HG02840 (cell line): ENCODE data around the gene KCNK10.

ENCODE experiments used
- ATAC-seq: cut with Tn5 transposase; IDR thresholded peaks from one replicate; pipeline ENCODE4 v1.9.1; 2021; ENCODE audit warnings: mild to moderate bottlenecking, moderate library complexity, moderate number of reproducible peaks; ENCODE audit not compliant: unreplicated experiment, low FRiP score

Gene KCNK10

GRCh38 chr14:88233915-88234314 is 89.2 kb downstream of the KCNK10 start:
- no peak for ATAC-seq

- ATAC-seq = no peak
These were observed 90.3 kb downstream of the KCNK10 start for GRCh38 chr14:88232771-88233170.

DNA sequence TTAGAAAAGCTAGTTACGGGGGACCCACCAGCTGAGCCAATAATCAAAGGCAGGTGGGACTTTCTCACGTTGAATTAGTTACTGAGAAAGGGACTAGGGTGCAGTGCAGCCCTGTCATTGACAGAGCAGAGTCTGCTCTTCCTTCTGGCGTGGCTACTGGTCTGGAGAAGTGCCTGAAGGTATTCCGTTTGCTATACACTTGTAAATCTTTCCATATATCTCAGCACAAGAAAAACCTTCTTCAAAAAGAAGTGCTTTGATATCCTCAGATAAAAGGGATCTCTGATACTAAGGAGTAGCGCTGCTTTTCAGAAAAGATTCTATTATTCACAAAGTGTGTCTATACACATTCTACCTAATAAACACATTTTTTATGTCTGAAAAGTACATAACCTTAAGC is 91.5 kb downstream of the KCNK10 start:
- ATAC-seq = no peak

GRCh38 chr14:88229428-88229827 is 93.6 kb downstream of the KCNK10 start:
- ATAC-seq = no peak

DNA sequence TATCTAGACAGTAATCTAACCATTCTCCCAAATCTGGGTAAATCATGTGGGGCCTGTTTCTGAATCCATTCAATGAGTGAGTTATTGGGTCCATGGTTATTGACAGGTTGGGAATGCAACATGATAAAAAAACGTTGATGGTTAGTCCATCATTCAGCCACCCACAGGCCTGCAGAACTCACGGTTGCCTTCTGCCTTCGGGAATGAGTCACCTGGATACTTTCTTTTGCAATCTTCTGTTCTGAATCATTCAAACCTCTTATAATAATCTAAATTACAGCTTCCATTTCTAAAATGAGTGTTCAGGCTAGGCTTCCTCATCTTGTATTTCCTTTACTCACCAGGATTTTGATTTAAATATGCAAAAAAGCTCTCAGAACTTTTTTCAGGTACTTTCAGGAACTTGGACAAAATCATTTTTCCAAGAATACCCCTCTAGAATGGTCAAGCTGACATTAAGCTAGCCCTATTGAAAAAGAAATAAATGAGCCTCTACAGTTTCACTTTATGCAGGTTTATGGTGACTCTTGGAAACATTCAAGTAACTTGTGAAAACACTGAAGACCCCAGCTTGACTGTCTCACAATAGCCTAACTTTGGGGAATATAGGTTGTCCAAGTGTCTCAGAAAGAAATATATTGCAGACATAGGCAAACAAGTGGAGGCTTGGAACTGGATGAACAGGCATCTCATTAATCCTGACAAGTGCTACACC is 94.4 kb downstream of the KCNK10 start:
- ATAC-seq = no peak

GRCh38 chr14:88227693-88228092 is 95.4 kb downstream of the KCNK10 start:
- ATAC-seq = no peak

DNA sequence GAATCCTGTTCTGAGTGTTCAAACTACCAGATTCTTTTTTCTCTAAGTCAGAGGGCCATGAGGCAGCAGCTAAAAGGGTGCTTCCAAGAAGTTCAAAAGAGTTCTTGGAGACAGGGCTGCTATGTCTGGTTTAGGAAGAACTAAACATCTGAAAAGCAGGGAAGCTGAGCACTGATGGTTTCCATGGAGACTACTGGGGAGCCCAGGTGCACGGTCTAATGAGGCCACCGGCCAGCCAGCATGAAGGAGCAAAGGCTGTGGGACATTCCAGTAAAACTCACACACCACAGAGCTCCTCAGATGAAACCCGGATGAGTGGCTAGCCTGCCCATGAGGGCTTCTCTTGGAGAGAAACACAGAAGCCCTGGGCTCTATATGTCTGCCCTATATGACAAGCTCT is 97.3 kb downstream of the KCNK10 start:
- ATAC-seq = no peak

- ATAC-seq = no peak
These were observed 104.8 kb downstream of the KCNK10 start for GRCh38 chr14:88218119-88218915.

GRCh38 chr14:88212691-88213090 is 110.4 kb downstream of the KCNK10 start:
- ATAC-seq = no peak

DNA sequence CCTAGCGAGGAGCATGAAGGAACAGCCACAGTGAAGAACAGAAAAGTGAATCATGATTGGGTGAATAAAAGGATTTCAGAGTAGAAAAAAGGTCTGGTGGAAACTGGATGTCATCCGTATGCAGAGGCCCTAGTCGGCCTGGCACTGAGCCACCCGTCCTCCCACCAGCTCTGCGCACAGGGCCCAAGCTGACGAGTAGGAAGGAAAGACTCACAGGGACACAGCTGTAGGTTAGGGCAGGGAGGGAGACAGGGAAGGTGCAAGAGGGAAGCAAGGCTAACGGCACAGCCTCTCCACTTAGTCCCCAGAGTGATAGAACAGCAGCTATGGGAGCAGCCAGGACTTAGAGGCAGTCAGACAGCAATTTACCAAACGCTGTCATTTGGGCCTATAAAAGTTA is 112.6 kb downstream of the KCNK10 start:
- no peak for ATAC-seq

DNA sequence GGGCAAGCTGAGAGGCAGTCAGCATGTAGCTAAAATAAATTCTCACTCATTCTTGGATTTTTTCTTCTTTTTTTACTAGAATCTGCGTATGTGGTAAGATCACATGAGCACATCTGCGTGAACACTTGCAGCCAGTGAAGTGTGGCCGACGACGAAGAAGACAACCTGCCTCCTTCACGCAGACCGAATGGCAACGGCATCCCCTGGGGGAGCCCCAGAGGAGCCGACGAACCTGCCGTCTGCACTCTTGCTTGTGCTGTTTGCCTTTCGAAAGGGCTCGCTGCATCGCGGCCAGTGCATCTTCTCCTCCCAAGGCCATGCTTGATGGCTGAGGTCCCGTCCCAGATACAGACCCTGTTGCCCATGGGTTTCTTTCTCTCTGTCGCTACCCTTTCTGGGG is 113.8 kb downstream of the KCNK10 start:
- ATAC-seq = no peak

DNA sequence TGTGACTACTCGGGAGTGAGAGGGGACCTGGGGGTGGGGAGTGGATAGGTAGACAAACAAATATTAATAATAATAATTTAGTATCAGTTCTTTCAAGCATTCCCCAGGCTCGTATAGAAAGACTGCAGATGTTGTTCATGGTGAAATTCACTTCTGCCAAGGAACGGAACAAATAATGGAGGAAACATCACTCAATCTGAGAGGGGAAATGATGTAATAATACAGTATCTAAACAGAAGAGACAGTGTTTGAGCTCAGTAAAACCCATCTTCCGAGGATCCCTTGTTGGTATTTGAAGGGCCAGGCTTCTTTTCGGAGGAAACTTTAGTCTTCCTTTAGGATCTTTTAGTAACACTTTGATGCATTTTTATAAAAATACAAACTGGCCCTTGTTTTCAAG is 114.2 kb downstream of the KCNK10 start:
- no peak for ATAC-seq

DNA sequence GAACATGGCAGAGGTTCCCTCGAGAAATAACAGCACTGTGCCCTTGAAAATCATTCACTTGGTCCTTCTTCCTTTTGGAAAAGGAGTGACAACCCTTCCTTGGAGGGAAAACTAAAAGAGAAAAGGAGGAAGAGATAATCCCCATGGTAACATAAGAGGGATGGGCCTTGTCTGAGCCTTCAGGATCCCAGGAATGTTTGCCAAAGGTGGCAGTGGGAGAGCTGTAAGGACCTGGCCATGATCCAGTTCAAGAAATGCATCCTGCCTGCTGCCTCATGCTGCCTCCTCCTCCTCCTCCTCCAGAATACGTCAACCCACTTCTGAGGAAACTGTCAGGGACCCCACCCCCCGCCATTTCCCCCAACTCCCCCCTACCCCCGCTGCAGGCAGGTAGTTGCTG is 118.8 kb downstream of the KCNK10 start:
- no peak for ATAC-seq

DNA sequence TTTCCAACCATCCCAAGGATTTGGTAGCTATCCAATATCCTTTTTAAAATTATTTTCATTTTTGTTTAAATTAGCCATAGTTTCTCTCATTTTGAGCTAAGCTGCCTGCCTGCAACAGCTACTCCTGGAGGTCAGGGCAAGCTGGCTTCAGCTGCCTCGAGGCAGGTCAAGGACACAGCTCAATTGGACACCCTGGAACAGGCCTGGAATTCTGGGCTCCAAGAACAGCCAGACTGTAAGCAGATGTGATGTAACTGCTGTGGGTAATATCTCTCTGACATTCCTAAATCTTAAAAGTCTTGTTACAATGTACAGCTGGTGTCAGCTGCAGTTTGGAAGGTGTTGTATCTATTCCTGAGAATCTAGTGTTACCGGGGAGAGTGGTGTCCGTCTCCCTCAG is 119.8 kb downstream of the KCNK10 start:
- ATAC-seq = no peak

DNA sequence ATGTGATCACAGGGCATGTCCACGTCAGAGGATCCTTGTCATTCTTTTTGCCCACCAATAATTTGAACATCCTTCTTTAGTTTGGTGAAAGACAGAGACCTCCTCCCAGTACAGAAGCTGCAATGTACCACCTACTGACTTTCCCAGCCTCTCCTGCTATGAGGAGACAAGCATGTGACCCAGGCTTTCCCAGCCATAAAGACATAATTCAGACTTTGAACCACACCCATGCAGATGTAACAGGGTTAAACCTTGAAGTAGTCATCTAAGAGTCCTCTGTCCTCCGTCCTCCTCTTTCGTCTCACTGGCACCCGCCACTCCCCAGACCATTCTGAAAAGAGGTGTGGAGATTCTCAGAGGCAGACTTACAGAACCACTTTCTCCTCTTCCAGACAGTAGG is 120.8 kb downstream of the KCNK10 start:
- ATAC-seq = no peak

GRCh38 chr14:88201851-88202250 is 121.2 kb downstream of the KCNK10 start:
- no peak for ATAC-seq

DNA sequence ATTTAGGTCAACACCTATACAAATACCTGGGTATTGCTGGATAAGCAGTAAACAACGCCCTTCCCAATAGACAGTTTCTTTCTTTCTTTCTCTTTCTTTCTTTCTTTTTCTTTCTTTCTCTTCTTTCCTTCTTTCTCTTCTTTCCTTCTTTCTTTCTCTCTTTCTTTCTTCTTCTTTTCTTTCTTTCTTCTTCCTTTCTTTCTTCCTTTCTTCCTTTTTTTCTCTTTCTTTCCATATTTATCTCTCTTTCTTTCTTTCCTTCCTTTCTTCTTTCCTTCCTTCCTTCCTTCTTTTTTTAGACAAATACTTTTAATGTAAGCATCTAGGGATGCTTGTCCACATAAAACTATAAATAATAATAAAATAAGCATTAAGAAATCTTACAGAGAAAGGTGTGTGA is 123.2 kb downstream of the KCNK10 start:
- no peak for ATAC-seq

DNA sequence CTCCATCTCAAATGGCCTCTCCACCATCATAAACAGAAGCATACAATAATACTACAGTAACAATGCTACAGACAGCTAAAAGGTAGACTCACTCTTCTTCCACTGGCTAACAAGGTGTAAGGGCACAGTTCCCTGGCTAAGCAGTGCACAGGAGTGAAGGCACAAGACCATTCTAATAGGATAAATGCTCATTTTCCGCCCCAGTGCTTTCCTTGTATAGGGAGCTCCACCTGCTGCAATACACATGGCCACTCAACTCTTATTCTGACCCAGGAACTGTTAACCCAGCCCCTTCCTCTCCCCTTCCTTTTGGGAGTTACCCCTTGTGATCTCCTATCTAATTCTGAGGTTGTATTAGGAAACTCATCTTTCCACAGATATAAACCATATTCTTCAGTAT is 124.6 kb downstream of the KCNK10 start:
- no peak for ATAC-seq

- ATAC-seq = no peak
These were observed 126.1 kb downstream of the KCNK10 start for GRCh38 chr14:88196925-88197324.

- no peak for ATAC-seq
These were observed 126.8 kb downstream of the KCNK10 start for GRCh38 chr14:88196116-88196890.

- ATAC-seq = no peak
These were observed 127.4 kb downstream of the KCNK10 start for GRCh38 chr14:88195676-88196075.
